Ishikawa (cell line): ENCODE results near the gene CAGE1.

Experiments used
- CEBPB ChIP-seq: IDR thresholded peaks from 2 replicates; pipeline ENCODE4 v1.6.1; 2012
- CREB1 ChIP-seq: IDR thresholded peaks from 2 replicates; pipeline ENCODE4 v1.6.1; 2012; ENCODE audit warnings: low read depth
- EGR1 ChIP-seq: IDR thresholded peaks from 2 replicates; pipeline ENCODE4 v1.6.1; 2012
- EP300 ChIP-seq: IDR thresholded peaks from 2 replicates; pipeline ENCODE4 v1.6.1; 2012; ENCODE audit warnings: borderline replicate concordance
- FOXM1 ChIP-seq: IDR thresholded peaks from 2 replicates; pipeline ENCODE4 v1.6.1; 2012; ENCODE audit warnings: low read depth, borderline replicate concordance
- MAX ChIP-seq: IDR thresholded peaks from 2 replicates; pipeline ENCODE4 v1.6.1; 2012
- NFIC ChIP-seq: IDR thresholded peaks from 2 replicates; pipeline ENCODE4 v1.6.1; 2012
- RAD21 ChIP-seq: IDR thresholded peaks from 2 replicates; pipeline ENCODE4 v1.6.1; 2012; ENCODE audit warnings: low read depth
- REST ChIP-seq: IDR thresholded peaks from 2 replicates; pipeline ENCODE4 v1.6.1; 2012; ENCODE audit warnings: low read depth, mild to moderate bottlenecking
- TAF1 ChIP-seq: IDR thresholded peaks from 2 replicates; pipeline ENCODE4 v1.6.1; 2012; ENCODE audit warnings: low read depth, mild to moderate bottlenecking
- TCF12 ChIP-seq: IDR thresholded peaks from 2 replicates; pipeline ENCODE4 v1.6.1; 2012; ENCODE audit warnings: low read depth
- TEAD4 ChIP-seq: IDR thresholded peaks from 2 replicates; pipeline ENCODE4 v1.6.1; 2012
- USF1 ChIP-seq: IDR thresholded peaks from 2 replicates; pipeline ENCODE4 v1.6.1; 2012
- YY1 ChIP-seq: IDR thresholded peaks from 2 replicates; pipeline ENCODE4 v1.6.1; 2012; ENCODE audit warnings: low read depth
- ZBTB7A ChIP-seq: IDR thresholded peaks from 2 replicates; pipeline ENCODE4 v1.6.1; 2012; ENCODE audit warnings: low read depth

The CAGE1 gene

GRCh38 chr6:7343546-7344475 lies 45.7 kb downstream of the CAGE1 start:
- TF ChIP-seq TEAD4 (no peak), CEBPB (no peak), EP300 (no peak), TCF12 (no peak)

- no peak for TF ChIP-seq FOXM1
- TF ChIP-seq ZBTB7A = no peak
- TF ChIP-seq YY1 = no peak
- no peak for TF ChIP-seq NFIC
- TF ChIP-seq TAF1 = no peak
- no peak for TF ChIP-seq MAX
- no peak for TF ChIP-seq CEBPB
- TF ChIP-seq USF1 = no peak
- TF ChIP-seq TCF12 = no peak
- TF ChIP-seq EP300 = no peak
- no peak for TF ChIP-seq CREB1
Measured at GRCh38 chr6:7341989-7342742, 47.4 kb downstream of the CAGE1 start.

- no peak for TF ChIP-seq NFIC
- no peak for TF ChIP-seq YY1
- TF ChIP-seq TCF12 = no peak
- TF ChIP-seq RAD21 = no peak
- TF ChIP-seq REST = no peak
Measured at GRCh38 chr6:7341271-7341670, 48.3 kb downstream of the CAGE1 start.

- peak; percentile 43; the same call in 1 of the 2 replicates for TF ChIP-seq RAD21
Measured at GRCh38 chr6:7339007-7339732, 50.4 kb downstream of the CAGE1 start.

GRCh38 chr6:7338031-7338430 lies 51.5 kb downstream of the CAGE1 start:
- TF ChIP-seq REST = no peak
- TF ChIP-seq FOXM1 = no peak
- TF ChIP-seq YY1 = no peak
- no peak for TF ChIP-seq MAX
- TF ChIP-seq RAD21 = no peak
- no peak for TF ChIP-seq TAF1
- no peak for TF ChIP-seq EGR1
- no peak for TF ChIP-seq USF1

GRCh38 chr6:7335519-7335918 lies 54.0 kb downstream of the CAGE1 start:
- TF ChIP-seq MAX (no peak), TEAD4 (no peak), FOXM1 (no peak), ZBTB7A (no peak), TAF1 (no peak), NFIC (no peak)
